Renal cortical epithelial cell (primary cell): Measurements from ENCODE around the gene NLGN2. TPM values are rescaled to one million over a fixed set of nuclear protein-coding genes. Genes with fewer than 3 reads are reported as not detected.

Experiments
- DNase-seq: peaks from one replicate; pipeline ENCODE4 v3.0.0-alpha.2; 2011; ENCODE audit warnings: low read depth
- total RNA-seq: library from RNA; depleted of rRNA; stranded (reverse); fragments of >200 nt; gene quantifications from 2 replicates; pipeline ENCODE4 v1.2.3, GENCODE V29; 2014

NLGN2 gene
- total RNA-seq, 1 donor from 2014 or later = 17.1 TPM

DNA sequence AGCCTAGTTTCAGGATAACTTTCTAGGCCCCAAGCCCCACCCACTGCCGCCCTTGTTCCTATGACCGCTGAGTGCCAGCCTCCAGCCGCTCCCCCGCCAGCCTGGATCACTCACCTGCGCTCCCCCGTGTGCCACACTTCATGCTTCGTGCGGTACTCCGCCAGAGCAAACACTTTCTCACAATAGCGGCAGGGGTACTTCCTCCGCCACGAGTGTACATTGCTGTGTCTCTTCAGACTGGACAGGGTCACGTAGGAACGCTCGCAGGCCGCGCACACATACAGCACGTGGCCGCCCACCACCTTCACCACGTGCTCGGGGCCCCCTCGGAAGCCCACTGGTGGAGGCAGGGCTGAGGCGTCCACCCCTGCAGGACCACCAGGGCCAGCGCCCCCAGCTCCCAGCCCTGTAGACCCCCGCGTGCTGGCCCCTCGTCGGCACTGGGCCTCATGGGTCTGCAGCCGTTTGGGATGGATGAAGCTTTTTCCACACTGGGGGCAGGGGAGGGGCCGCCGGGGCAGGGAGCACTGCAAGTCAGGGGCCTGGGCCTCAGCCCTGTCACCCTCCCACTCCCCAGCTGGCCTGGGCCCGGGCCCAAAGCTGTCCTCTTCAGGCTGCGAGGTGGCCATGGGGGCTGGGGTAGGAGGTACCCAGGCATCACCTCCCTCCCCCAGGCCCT is 58.1 kb downstream of the NLGN2 start:
- DNase-seq = no peak

DNA sequence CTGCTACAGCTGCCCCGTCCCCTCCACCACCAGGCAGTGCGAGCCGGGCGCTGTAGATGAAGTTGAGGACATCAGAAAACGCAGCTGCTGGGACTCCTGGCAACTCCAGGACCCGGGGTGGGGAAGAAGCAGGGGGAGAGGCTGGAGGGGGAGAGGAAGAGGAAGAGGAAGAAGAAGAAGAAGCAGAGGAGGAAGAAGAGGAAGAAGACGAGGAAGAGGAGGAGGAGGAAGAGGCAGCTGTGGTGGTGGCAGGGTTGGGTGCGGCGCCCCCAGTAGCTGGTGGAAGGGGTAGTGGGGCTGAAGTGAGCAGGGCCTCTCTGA is 58.6 kb downstream of the NLGN2 start:
- no peak for DNase-seq

DNA sequence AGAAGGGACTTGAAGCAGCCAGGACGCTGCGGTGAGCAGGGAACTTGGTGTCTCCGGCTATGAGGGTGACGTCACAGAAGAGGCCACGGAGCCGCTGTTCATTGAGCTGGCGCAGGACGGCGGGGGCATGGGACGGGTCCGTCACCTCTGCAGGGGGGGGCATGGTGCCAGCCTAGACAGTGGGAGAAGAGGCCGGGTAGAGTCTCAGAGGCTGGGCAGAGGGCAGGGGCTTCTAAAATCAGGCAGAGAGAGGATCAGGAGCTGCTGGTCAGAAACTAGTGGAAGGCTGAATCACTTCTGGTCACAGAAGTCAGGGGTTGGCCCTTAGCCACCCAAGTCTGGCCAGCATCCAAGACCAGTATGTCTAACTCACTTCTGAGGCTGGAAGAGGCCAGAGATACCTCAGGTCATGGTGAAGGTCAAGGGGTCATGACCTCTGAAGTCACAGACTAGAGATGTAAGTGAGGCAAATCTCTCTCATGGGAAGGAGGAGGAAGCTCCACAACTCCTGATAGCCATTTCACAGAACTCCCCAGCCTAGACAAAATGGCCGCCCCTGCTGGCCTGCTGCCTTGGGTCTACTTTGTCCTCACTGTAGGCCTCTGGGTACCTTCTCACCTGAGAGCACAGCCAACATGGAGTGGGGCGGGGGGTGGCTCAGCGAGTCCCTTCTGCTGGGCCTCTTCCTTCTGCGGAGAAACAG is 59.1 kb downstream of the NLGN2 start:
- peak; percentile 55 for DNase-seq

DNA sequence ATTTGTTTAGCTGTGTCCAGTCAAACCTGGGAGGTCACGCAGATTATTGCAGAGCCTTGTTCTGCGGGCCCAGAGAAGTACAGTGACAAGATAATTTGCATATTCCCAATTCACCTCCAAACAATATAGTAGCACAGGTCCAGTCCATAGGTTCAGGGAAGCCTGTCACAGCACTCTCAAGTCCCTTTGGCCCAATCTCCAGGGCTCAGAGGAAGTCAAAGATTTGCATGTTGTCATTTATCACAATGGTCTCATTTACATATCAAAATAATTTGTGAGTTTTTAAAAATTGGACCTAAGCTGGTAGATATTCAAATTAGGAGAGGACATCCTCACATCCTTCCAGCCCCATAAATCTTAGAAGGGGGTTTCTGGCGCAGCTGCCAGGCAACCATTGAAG is 59.9 kb downstream of the NLGN2 start:
- DNase-seq = no peak

DNA sequence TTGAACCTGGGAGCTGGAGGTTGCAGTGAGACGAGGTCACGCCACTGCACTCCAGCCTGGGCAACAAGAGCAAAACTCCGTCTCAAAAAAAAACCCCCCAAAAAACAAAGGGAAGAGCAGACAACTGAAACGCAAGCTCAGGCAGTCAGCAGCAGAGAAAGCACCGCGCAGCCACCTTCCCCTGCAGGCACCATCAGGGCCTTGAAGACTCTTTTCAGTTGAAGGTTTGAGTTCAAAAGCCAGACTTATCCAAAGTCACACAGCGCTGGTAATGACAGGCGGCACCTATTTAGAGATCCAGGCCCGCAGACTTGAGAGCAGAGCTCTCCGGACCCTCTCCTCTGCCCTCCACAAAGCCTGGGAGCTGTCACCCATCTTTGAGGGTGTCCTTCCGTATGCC is 60.6 kb downstream of the NLGN2 start:
- no peak for DNase-seq

DNA sequence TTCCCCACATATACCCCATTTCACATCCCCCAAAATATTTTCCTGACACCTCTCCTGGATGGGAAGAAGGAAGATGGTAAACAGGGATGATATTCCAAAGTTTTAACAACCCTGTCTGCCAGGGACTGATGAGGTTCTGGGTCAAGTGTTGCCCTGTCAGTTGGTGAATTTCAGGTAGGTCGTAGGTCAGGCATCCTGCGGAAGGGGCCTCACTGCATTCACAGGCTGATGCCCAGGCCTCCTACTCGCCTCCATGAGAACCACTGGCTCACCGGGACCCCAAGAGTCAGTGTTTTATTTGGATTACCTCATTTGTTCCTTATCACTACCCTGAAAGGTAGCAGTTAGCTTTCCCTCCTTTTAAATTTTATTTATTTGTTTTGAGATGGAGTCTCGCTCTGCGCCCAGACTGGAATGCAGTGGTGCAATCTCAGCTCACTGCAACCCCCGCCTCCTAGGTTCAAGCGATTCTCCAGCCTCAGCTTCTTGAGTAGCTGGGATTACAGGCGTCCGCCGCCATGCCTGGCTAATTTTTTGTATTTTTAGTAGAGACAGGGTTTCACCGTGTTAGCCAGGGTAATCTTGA is 61.3 kb downstream of the NLGN2 start:
- no peak for DNase-seq

Other genes with a start within 250 kb of the NLGN2 start
- gene ASGR1, start 228.5 kb upstream of the NLGN2 start, total RNA-seq = 0.60 and 0.87 TPM in 2 replicates
- 2.1 and 22.2 TPM in 2 replicates for gene DLG4, start 188.0 kb upstream of the NLGN2 start, total RNA-seq
- gene ACADVL, start 187.9 kb upstream of the NLGN2 start, total RNA-seq = 307 and 382 TPM in 2 replicates
- 26.4 and 47.5 TPM in 2 replicates for gene DVL2, start 173.3 kb upstream of the NLGN2 start, total RNA-seq
- gene PHF23, start 168.4 kb upstream of the NLGN2 start, total RNA-seq = 41.2 and 50.7 TPM in 2 replicates
- gene GABARAP, start 165.4 kb upstream of the NLGN2 start, total RNA-seq = 137 and 148 TPM in 2 replicates
- 19.4 and 53.9 TPM in 2 replicates for gene CTDNEP1, start 156.1 kb upstream of the NLGN2 start, total RNA-seq
- gene ELP5, start 155.6 kb upstream of the NLGN2 start, total RNA-seq = 22.1 and 24.8 TPM in 2 replicates
- gene CLDN7, start 145.4 kb upstream of the NLGN2 start, total RNA-seq = 25.1 and 306 TPM in 2 replicates
- 0.30 and 0.35 TPM in 2 replicates for gene SLC2A4, start 126.1 kb upstream of the NLGN2 start, total RNA-seq
- 0.45 TPM in 1 of 2 replicates, not detected in the other for gene YBX2, start 113.2 kb upstream of the NLGN2 start, total RNA-seq
- gene EIF5A, start 100.2 kb upstream of the NLGN2 start, total RNA-seq = 352 and 682 TPM in 2 replicates
- 39.1 and 49.4 TPM in 2 replicates for gene GPS2, start 92.5 kb upstream of the NLGN2 start, total RNA-seq
- gene NEURL4, start 78.5 kb upstream of the NLGN2 start, total RNA-seq = 21.4 and 27.8 TPM in 2 replicates
- 0.20 and 65.5 TPM in 2 replicates for gene ACAP1, start 71.3 kb upstream of the NLGN2 start, total RNA-seq
- gene KCTD11, start 55.7 kb upstream of the NLGN2 start, total RNA-seq = 10.4 and 13.7 TPM in 2 replicates
- gene TMEM95, start 52.7 kb upstream of the NLGN2 start, total RNA-seq = not detected in 2 replicates
- gene TNK1, start 26.8 kb upstream of the NLGN2 start, total RNA-seq = 3.6 and 8.0 TPM in 2 replicates
- 20.0 and 71.0 TPM in 2 replicates for gene PLSCR3, start 13.3 kb upstream of the NLGN2 start, total RNA-seq
- gene TMEM256, start 3.7 kb upstream of the NLGN2 start, total RNA-seq = 35.9 and 143 TPM in 2 replicates
- not detected in 2 replicates for gene SPEM1, start 12.5 kb downstream of the NLGN2 start, total RNA-seq
- not detected in 2 replicates for gene SPEM2, start 17.8 kb downstream of the NLGN2 start, total RNA-seq
- gene SPEM3, start 21.0 kb downstream of the NLGN2 start, total RNA-seq = not detected in 2 replicates
- gene TMEM102, start 27.6 kb downstream of the NLGN2 start, total RNA-seq = 16.9 and 33.0 TPM in 2 replicates
- 3.3 and 10.7 TPM in 2 replicates for gene FGF11, start 31.7 kb downstream of the NLGN2 start, total RNA-seq
- gene CHRNB1, start 37.2 kb downstream of the NLGN2 start, total RNA-seq = 15.3 and 26.0 TPM in 2 replicates
- gene ZBTB4, start 71.8 kb downstream of the NLGN2 start, total RNA-seq = 14.8 and 39.2 TPM in 2 replicates
- not detected in 2 replicates for gene SLC35G6, start 73.6 kb downstream of the NLGN2 start, total RNA-seq
- 57.3 and 169 TPM in 2 replicates for gene POLR2A, start 76.5 kb downstream of the NLGN2 start, total RNA-seq
- 4.2 and 15.5 TPM in 2 replicates for gene TNFSF12, start 141.2 kb downstream of the NLGN2 start, total RNA-seq
- 22.1 and 31.9 TPM in 2 replicates for gene TNFSF13, start 150.9 kb downstream of the NLGN2 start, total RNA-seq
- gene SENP3, start 154.1 kb downstream of the NLGN2 start, total RNA-seq = 61.4 and 101 TPM in 2 replicates
- gene CD68, start 171.8 kb downstream of the NLGN2 start, total RNA-seq = 4.2 and 7.6 TPM in 2 replicates
- gene MPDU1, start 176.0 kb downstream of the NLGN2 start, total RNA-seq = 85.9 and 150 TPM in 2 replicates
- 0.60 and 2.4 TPM in 2 replicates for gene SOX15, start 182.2 kb downstream of the NLGN2 start, total RNA-seq
- gene FXR2, start 207.1 kb downstream of the NLGN2 start, total RNA-seq = 35.0 and 64.4 TPM in 2 replicates
- gene SAT2, start 220.0 kb downstream of the NLGN2 start, total RNA-seq = 16.8 and 29.6 TPM in 2 replicates
- 0.25 TPM in 1 of 2 replicates, not detected in the other for gene SHBG, start 222.3 kb downstream of the NLGN2 start, total RNA-seq
- gene ATP1B2, start 243.1 kb downstream of the NLGN2 start, total RNA-seq = 0.30 TPM in 1 of 2 replicates, not detected in the other